Kidney (tissue), 14 donors: Measurements from ENCODE around the gene MYO15B. TPM values are rescaled to one million over a fixed set of nuclear protein-coding genes. Genes with fewer than 3 reads are reported as not detected.
A peak's percentile ranks its signal among the peaks of the same experiment; 100 is the strongest.

ENCODE experiments used
- DNase-seq, 5 donors: peaks; one replicate each; pipeline ENCODE4 v3.0.0-alpha.2; 2013 to 2020
- FAIRE-seq: peaks from 2 replicates; lab custom pipeline; 2012; peaks lifted over from hg19 to GRCh38; lab: Jason Lieb, UNC
- H3K27ac ChIP-seq, 2 donors: one replicate each; pipeline ENCODE4 v1.7.0; 2013; ENCODE audit warnings: low read depth in 2 of 2, low read length in 2 of 2, inconsistent platforms in 1 of 2
- H3K27me3 ChIP-seq: one replicate; pipeline ENCODE4 v1.7.1; 2013; ENCODE audit warnings: low read length, inconsistent platforms; ENCODE audit not compliant: control insufficient read depth, insufficient read depth
- H3K36me3 ChIP-seq, 3 donors: one replicate each; pipeline versions ENCODE4 v1.7.0 to v1.7.1; 2013; ENCODE audit warnings: low read length in 3 of 3, control low read depth in 1 of 3, inconsistent platforms in 1 of 3; ENCODE audit not compliant: insufficient read depth in 3 of 3, control insufficient read depth in 2 of 3
- H3K4me1 ChIP-seq, 3 donors: one replicate each; pipeline versions ENCODE4 v1.7.0 to v1.7.1; 2013; ENCODE audit warnings: low read length in 3 of 3, inconsistent platforms in 1 of 3, low read depth in 1 of 3; ENCODE audit not compliant: control insufficient read depth in 2 of 3, insufficient read depth in 2 of 3
- H3K4me3 ChIP-seq, 3 donors: one replicate each; pipeline versions ENCODE4 v1.7.0 to v1.8.1; 2013; ENCODE audit warnings: low read length in 3 of 3, control low read depth in 1 of 3, inconsistent platforms in 1 of 3
- H3K9ac ChIP-seq, 3 donors: one replicate each; pipeline versions ENCODE4 v1.7.0 to v1.7.1; 2013; ENCODE audit warnings: low read length in 3 of 3, control low read depth in 1 of 3, inconsistent platforms in 1 of 3
- H3K9me3 ChIP-seq, 3 donors: one replicate each; pipeline versions ENCODE4 v1.7.0 to v1.7.1; 2013; ENCODE audit warnings: low read length in 3 of 3, control low read depth in 1 of 3, inconsistent platforms in 1 of 3; ENCODE audit not compliant: control insufficient read depth in 2 of 3, insufficient read depth in 1 of 3
- CTCF ChIP-seq: IDR thresholded peaks from 3 replicates; pipeline ENCODE4 v1.5.1; 2012; ENCODE audit warnings: mild to moderate bottlenecking, moderate library complexity, borderline replicate concordance; ENCODE audit not compliant: insufficient read depth; ENCODE audit errors: extremely low read depth
- intact Hi-C: fragments of 100-400 bp; cut with DNase I; formaldehyde crosslinking; loops from one replicate; pipeline ENCODE4 v1.11.1; 2022
- polyA plus RNA-seq: library from polyadenylated mRNA; stranded (reverse); fragments of 350-450 nt; fragmentation: Illumina TruSeq; extraction: RNeasy Lipid Tissue Mini Kit (QIAGEN cat#74804); gene quantifications from one replicate; pipeline ENCODE4 v1.2.3, GENCODE V29; 2014; ENCODE audit warnings: low read depth, low replicate concordance; ENCODE audit not compliant: insufficient read depth
- total RNA-seq: library from RNA; stranded (reverse); fragmentation: NEBNext Ultra II Directional; extraction: Animal tissue kit (Norgen Biotek cat#: 25700); gene quantifications from one replicate; pipeline ENCODE4 v1.2.1, GENCODE V29; 2021
- donor health status: control.
- donor health status: control.
- donor health status: control.
- donor health status: control.
- donor health status: control.
- donor health status: DM: yes; HTN: yes; CAD: no.
- donor health status: Normal renal cell carcinoma (clear cell type).

Gene MYO15B
- total and polyA plus RNA-seq, 2 donors from 2014 or later: 139 to 286 TPM

- FAIRE-seq (no peak), DNase-seq (peak in 4 of 5 donors; percentile 53 to 70 (median 63))
- H3K9ac ChIP-seq: no peak overlapping the region
- H3K36me3 ChIP-seq: no peaks in the 10 kb centered on the region
- no peaks in the 10 kb centered on the region for H3K27me3 ChIP-seq
- no peak overlapping the region for H3K4me3 ChIP-seq
- peaks cover 3 to 30% (median 18%) of the 10 kb centered on the region in 3 donors for H3K4me1 ChIP-seq
- peak overlapping the region in 1 of 2 donors; percentile 23 for H3K27ac ChIP-seq
- intact Hi-C loops: no loop called here
- no peak for TF ChIP-seq CTCF
- no peaks in the 10 kb centered on the region for H3K9me3 ChIP-seq
Measured at GRCh38 chr17:75552425-75553294, 34.9 kb upstream of the MYO15B start.

- TF ChIP-seq CTCF: no peak
- no peaks in the 10 kb centered on the region for H3K36me3 ChIP-seq
- H3K27ac ChIP-seq: no peak overlapping the region
- no peaks in the 10 kb centered on the region for H3K9me3 ChIP-seq
- FAIRE-seq (no peak), DNase-seq (peak in 1 of 5 donors; percentile 44)
- peaks cover 3 to 38% (median 27%) of the 10 kb centered on the region in 3 donors for H3K4me1 ChIP-seq
- no peaks in the 10 kb centered on the region for H3K27me3 ChIP-seq
- intact Hi-C loops: no loop called here
- H3K9ac ChIP-seq: no peak overlapping the region
- no peak overlapping the region for H3K4me3 ChIP-seq
Measured at GRCh38 chr17:75553295-75554110, 34.1 kb upstream of the MYO15B start.

- H3K27me3 ChIP-seq: no peaks in the 10 kb centered on the region
- intact Hi-C loops: no loop called here
- H3K4me1 ChIP-seq: peaks cover 0 to 44% (median 30%) of the 10 kb centered on the region in 3 donors
- FAIRE-seq: no peak
- DNase-seq: no peak
- peaks cover 0 to 4% (median 0%) of the 10 kb centered on the region in 3 donors for H3K36me3 ChIP-seq
- no peak overlapping the region for H3K4me3 ChIP-seq
- H3K27ac ChIP-seq: peak overlapping the region in 1 of 2 donors; percentile 45
- H3K9ac ChIP-seq: no peak overlapping the region
- H3K9me3 ChIP-seq: no peaks in the 10 kb centered on the region
- TF ChIP-seq CTCF: no peak
Measured at GRCh38 chr17:75555679-75556153, 31.9 kb upstream of the MYO15B start.
